Measurements from ENCODE around the gene SCAF4.
A peak's percentile ranks its signal among the peaks of the same experiment; 100 is the strongest.
"Not testable (repeated sequence)": the region's sequence is repeated elsewhere in the genome, so short reads cannot be mapped to it uniquely, and the experiment has no call there.

Gene SCAF4

DNA sequence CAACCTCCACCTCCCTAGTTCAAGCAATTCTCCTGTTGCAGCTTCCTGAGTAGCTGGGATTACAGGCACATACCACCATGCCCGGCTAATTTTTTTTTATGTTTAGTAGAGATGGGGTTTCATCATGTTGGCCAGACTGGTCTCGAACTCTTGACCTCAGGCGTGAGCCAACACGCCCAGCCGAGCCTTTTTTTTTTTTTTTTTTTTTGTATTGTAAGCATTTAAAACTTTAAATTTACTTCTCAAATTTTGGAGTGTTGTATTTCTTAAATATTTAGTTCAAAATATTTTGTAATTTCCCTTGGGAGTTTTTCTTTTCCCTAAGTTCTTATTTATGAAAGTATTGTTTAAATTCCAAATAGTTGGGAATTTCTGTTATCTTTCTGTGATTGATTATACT is 9.2 kb upstream of the SCAF4 start:
- no peak for DNase-seq (ENCODE audit: low read depth in 2 of 2)

DNA sequence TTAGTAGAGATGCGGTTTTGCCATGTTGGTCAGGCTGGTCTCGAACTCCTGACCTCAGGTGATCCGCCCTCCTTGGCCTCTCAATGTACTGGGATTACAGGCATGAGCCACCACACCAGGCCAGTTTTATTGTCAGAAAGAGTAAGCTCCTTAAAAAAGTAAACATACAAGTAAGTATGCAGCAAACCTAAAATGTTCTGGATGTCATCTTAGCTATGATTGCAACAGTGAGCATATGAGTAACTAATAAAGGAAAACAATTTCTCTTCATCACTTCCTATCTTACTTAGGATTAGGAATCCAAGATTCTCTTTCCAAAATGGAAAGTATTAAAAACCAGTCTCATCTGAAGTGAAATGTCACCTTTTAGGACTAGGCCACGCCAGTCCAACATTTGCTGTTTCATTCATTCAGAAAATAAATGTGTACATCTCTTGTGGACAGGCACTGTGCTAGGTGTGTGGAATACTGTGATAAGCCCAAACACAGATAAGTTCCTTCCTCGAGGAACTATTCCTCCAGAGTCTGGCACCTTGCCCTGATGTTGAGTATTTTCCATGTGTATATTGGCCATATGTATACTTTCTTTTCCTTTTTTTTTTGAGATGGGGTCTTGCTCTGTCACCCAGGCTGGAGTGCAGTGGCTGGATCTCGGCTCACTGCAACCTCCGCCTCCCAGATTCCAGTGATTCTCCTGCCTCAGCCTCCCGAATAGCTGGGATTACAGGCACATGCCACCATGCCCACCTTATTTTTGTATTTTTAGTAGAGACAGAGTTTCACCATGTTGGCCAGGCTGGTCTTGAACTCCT is 5.9 kb upstream of the SCAF4 start:
- DNase-seq (ENCODE audit: low read depth in 2 of 2), result not testable (repeated sequence)

- DNase-seq (ENCODE audit: low read depth in 2 of 2), result no peak
Measured at GRCh38 chr21:31735511-31735992, 3.6 kb upstream of the SCAF4 start.

- DNase-seq (ENCODE audit: low read depth in 2 of 2), result no peak
Measured at GRCh38 chr21:31733551-31734149, 1.7 kb upstream of the SCAF4 start.

GRCh38 chr21:31732597-31733550 is 956 bp upstream of the SCAF4 start:
- DNase-seq (ENCODE audit: low read depth in 2 of 2), result no peak

DNA sequence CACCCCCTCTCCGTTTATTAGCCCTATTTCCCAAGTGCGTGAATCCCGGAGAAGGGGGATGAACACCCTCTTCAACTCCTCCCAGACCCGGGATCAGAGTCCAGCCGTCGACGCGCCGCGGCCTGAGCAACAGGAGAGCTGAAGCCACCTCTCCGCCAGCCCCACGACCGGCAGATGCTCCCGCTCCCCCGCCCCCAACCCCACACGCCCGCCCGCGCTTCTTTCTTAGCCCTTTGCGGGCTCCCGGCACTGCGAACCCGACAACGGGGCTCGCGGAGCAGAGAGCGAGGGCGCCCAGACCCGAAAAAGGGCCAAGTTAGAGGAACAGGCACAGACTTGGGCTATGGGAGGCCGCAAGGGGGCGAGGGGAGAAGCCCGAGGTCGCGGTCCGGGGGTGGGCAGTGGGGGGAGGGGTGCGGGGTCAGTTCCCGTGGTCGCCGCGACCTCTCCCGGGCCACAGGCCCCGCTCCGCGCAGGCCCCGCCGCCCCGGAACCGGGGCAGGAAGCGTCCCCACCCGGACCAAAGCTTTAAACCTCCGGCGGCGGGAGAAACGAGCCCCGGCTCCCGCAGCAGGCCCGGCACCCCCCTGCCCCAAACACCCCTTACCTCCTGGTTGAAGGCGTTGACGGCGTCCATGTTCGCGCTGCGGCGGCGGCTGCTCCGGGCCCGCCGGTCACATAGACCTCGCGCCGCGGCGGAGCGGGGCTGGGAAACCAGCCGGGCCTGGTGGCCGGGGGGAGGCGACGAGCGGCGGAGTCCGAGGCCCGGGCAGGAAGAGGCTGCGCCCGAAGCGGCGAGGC is 662 bp downstream of the SCAF4 start:
- peak; percentile 40 to 47 for DNase-seq (ENCODE audit: low read depth in 2 of 2)

- no peak for DNase-seq (ENCODE audit: low read depth in 2 of 2)
Measured at GRCh38 chr21:31730712-31731055, 1.2 kb downstream of the SCAF4 start.

DNA sequence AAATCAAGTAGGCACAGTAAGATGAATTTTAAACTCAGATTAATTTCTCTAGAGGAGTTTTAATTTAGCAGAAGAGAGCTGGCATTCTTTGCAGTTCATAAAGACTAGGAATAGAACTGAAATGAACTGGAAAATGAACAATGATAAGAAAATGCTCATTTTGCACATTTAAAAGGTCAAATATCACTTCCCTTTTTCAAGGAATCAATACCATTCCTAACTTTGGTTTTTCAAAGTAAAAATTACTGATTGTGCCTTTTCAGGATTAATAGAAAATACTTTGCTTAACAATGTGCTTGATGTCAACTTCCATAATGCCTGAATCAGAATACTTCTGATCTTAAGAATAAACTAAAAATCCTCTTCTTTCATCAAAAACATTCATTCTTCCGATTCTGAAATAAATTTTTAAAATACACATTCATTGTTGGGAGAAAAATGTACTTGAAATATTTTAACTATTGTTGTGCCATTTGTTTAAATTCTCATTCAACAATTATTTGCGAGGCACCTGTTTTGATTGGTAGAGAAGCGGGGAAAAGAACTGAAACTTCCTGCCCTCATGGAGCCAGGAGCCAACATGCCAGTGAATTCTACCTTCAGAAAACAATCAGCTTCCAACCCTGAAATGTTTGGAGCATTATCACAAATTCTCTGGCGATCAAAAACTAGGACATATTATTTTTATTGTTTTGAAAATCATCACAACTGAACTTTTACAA is 2.1 kb downstream of the SCAF4 start:
- no peak for DNase-seq (ENCODE audit: low read depth in 2 of 2)

- DNase-seq (ENCODE audit: low read depth in 2 of 2), result no peak
Measured at GRCh38 chr21:31728952-31729351, 3.0 kb downstream of the SCAF4 start.

- DNase-seq (ENCODE audit: low read depth in 2 of 2), result no peak
Measured at GRCh38 chr21:31728191-31728590, 3.7 kb downstream of the SCAF4 start.

DNA sequence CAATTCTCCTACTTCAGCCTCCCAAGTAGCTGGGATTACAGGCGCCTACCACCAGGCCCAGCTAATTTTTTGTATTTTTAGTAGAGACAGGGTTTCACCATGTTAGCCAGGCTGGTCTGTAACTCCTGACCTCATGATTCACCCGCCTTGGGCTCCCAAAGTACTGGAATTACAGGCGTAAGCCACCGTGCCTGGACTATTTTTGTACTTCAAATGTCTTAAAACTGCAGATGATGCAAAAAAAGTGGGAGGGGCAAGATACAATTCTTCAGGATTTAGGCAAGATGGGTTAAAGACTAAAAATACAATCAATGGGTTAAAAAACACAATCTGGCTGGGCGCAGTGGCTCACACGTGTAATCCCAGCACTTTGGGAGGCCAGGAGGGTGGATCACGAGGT is 4.7 kb downstream of the SCAF4 start:
- DNase-seq (ENCODE audit: low read depth in 2 of 2), result no peak

DNA sequence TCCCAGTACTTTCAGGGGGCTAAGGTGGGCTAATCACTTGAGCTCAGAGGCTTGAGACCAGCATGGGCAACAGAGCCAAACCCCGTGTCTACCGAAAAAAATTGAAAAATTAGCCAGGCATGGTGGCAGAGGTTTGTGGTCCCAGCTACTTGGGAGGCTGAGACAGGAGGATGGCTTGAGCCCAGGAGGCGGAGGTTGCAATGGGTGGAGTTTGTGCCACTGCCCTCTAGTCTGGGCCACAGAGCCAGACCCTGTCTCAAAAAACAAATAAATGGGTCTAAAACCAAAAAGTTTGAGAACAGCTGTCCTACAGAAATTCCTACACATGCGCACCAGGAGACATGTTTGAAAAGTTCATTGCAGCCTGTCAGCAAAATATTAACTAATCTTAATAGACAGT is 5.5 kb downstream of the SCAF4 start:
- no peak for DNase-seq (ENCODE audit: low read depth in 2 of 2)

DNA sequence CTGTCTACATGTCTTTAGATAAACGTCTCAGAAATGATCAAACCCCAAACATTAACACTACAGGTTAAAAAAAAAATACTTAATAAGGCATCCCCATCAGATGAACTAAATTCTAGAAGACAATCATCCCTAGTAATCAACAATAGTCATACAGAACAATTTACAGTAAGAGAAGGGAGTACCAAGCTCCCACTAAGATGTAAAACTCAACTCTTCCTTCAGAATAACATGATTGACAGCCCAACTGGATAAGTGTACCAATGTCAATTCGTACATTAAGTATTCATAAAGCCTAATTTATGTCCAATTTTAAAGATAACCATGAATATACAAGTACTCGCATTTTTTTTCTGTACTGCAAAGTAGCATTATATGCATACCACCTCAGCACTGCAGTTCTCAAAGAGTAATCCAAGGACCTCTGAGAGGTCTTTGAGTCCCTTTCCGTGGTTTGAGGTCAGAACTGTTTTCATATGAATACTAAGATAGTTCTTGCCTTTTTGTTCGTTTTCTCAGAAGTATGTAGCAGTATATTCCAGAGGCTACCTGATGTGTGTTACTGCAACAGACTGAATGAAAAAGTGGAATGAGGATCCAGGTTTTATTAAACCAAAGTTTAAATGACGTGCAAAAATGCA is 6.6 kb downstream of the SCAF4 start:
- DNase-seq (ENCODE audit: low read depth in 2 of 2), result no peak

- DNase-seq (ENCODE audit: low read depth in 2 of 2), result no peak
Measured at GRCh38 chr21:31724552-31724951, 7.4 kb downstream of the SCAF4 start.

DNA sequence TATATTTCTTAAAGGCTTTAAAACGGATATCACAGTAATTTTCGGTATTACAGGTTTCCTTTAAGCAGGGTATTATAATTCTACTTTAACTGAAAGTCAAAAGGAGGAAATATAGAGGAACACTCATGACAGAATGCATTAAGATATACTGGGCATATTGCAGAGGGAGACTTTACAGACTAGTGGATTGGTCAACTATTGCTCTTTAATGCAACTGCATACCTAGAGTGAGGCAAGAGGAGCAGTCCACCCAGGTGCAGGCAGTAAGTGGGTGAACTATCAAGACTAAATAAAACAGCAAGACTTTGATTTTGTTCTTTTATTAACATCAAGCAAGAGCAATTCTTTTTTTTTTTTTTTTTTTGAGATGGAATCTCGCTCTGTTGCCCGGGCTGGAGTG is 10.5 kb downstream of the SCAF4 start:
- DNase-seq (ENCODE audit: low read depth in 2 of 2), result no peak

DNA sequence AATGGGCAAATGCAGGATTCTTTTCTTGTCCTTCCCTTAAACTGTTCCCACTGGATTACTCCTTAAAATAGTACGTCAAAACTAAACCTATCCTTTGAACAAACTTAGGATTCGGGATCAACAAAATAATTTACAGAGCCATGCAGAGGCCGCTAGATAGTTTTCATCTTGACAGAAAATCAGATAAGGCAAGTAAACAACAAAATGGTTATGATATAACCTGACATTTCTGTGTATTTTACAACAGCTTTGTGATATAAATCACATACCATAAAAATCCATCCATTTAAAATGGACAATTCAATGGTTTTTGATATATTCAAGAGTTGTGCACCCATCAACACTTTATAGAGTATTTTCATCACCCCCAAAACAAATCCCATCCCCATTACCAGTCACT is 11.2 kb downstream of the SCAF4 start:
- no peak for DNase-seq (ENCODE audit: low read depth in 2 of 2)

GRCh38 chr21:31720330-31720729 is 11.6 kb downstream of the SCAF4 start:
- no peak for DNase-seq (ENCODE audit: low read depth in 2 of 2)

GRCh38 chr21:31716106-31716505 is 15.8 kb downstream of the SCAF4 start:
- no peak for DNase-seq (ENCODE audit: low read depth in 2 of 2)

DNA sequence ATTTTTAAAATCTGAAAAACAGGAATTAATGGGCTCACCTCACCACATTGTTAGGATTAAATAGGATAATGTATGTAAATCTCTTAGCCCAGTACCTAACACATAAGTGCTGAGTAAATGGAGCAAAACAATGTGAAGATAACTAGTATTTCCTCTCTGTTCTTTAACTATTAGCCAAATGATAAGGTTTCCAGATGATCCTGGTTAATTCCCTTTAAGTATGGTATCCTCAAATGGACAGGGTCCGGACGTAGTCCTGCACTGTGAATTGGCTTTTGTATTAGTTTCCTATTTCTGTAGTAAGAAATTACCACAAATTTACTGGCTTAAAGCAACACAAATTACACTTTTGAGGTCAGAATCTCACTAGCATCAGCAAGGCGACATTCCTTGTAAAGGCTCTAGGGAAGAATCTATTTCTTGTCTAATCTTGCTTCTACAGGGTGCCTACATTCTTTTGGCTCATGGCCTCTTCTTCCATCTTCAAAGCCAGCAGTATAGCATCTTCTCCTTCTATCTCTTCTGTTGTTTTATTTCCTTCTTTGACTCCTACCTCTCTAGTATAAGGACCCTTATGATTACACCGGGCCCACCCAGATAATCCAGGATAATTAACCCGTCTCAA is 17.1 kb downstream of the SCAF4 start:
- no peak for DNase-seq (ENCODE audit: low read depth in 2 of 2)

Data from stimulated activated CD4-positive, alpha-beta T cell treated with anti-CD3 and anti-CD28 coated beads, Interleukin-1b, Interleukin-23, amount 100 ng/mL, for 4 hours (primary cell).